KMS-11 (cell line): ENCODE measurements around the gene PLK1.
A peak's percentile ranks its signal among the peaks of the same experiment; 100 is the strongest.
"Not testable (repeated sequence)": the region's sequence is repeated elsewhere in the genome, so short reads cannot be mapped to it uniquely, and the experiment has no call there.

Experiments
- H2AFZ ChIP-seq: fragments of 200-600 bp; sonication (generic); 2 replicates; pipeline ENCODE4 v1.6.1; 2016; ENCODE audit warnings: antibody characterized with exemption, mixed run types, low read depth
- H3K27ac ChIP-seq: fragments of 200-600 bp; sonication (generic); 2 replicates; pipeline ENCODE4 v1.6.1; 2016; ENCODE audit warnings: mild to moderate bottlenecking, mixed run types
- H3K27me3 ChIP-seq: fragments of 200-600 bp; sonication (generic); 2 replicates; pipeline ENCODE4 v1.6.1; 2017; ENCODE audit warnings: mild to moderate bottlenecking, low read depth, mixed run types, moderate library complexity; ENCODE audit not compliant: insufficient read depth
- H3K36me3 ChIP-seq: fragments of 200-600 bp; sonication (generic); 2 replicates; pipeline ENCODE4 v1.6.1; 2017; ENCODE audit warnings: mild to moderate bottlenecking, mixed run types; ENCODE audit not compliant: insufficient read depth
- H3K4me1 ChIP-seq: fragments of 200-600 bp; sonication (generic); 2 replicates; pipeline ENCODE4 v1.6.1; 2016; ENCODE audit warnings: mild to moderate bottlenecking, low read depth, mixed run types; ENCODE audit not compliant: poor library complexity, severe bottlenecking
- H3K4me2 ChIP-seq: fragments of 200-600 bp; sonication (generic); 2 replicates; pipeline ENCODE4 v1.7.0; 2016; ENCODE audit warnings: mild to moderate bottlenecking, mixed run types
- H3K4me3 ChIP-seq: fragments of 200-600 bp; sonication (generic); IDR thresholded peaks from 2 replicates; pipeline ENCODE4 v1.6.1; 2017; ENCODE audit warnings: low read depth, low read length, mixed read lengths; ENCODE audit not compliant: insufficient read depth
- H3K79me2 ChIP-seq: fragments of 200-600 bp; sonication (generic); 2 replicates; pipeline ENCODE4 v1.6.1; 2016; ENCODE audit warnings: low read depth, mixed run types; ENCODE audit not compliant: insufficient read depth
- H3K9ac ChIP-seq: fragments of 200-600 bp; sonication (generic); 2 replicates; pipeline ENCODE4 v1.6.1; 2016; ENCODE audit warnings: mild to moderate bottlenecking, mixed run types
- H4K20me1 ChIP-seq: fragments of 200-600 bp; sonication (generic); 2 replicates; pipeline ENCODE4 v1.6.1; 2016; ENCODE audit warnings: mild to moderate bottlenecking, mixed run types; ENCODE audit not compliant: insufficient read depth
- CTCF ChIP-seq: fragments of 200-600 bp; sonication (generic); conservative IDR thresholded peaks from 2 replicates; pipeline ENCODE4 v1.6.1; 2017; ENCODE audit warnings: low read depth, mild to moderate bottlenecking, antibody characterized with exemption, low read length, moderate library complexity, mixed read lengths

PLK1 gene

GRCh38 chr16:23678430-23679273, at the start of gene PLK1:
Gene PLK1, plus strand, starts transcription at chr16:23678889. Its CDS starts 44 bp downstream, at chr16:23678933.
- Histone ChIP-seq H4K20me1 (0 out of 2 replicates have a peak, but pooled peaks cover 8% of the 10 kb centered on the region), H3K27me3 (no peaks in the 10 kb centered on the region), H3K36me3 (peaks cover 25% of the 10 kb centered on the region; the same call in 1 of the 2 replicates), H3K4me2 (peak within 1 kb of the TSS; percentile 61), H3K4me3 (peak within 1 kb of the TSS; percentile 65), H3K9ac (peak within 1 kb of the TSS; percentile 67), H3K4me1 (peaks cover 30% of the 10 kb centered on the region), H3K27ac (peak within 1 kb of the TSS; percentile 46), H2AFZ (peak within 1 kb of the TSS; percentile 52), H3K79me2 (peaks cover 45% of the 10 kb centered on the region)
- TF ChIP-seq CTCF, result no peak

- no peaks in the 10 kb centered on the region for H3K27me3 ChIP-seq
- no peaks in the 10 kb centered on the region for H4K20me1 ChIP-seq
- H3K4me2 ChIP-seq, result no peak overlapping the region
- H2AFZ ChIP-seq, result no peak overlapping the region
- H3K36me3 ChIP-seq, result no peaks in the 10 kb centered on the region; the same call in 1 of the 2 replicates
- no peak overlapping the region for H3K4me3 ChIP-seq
- no peaks in the 10 kb centered on the region for H3K4me1 ChIP-seq
- no peak overlapping the region for H3K9ac ChIP-seq
- no peak overlapping the region for H3K27ac ChIP-seq
- no peak for TF ChIP-seq CTCF
- no peaks in the 10 kb centered on the region for H3K79me2 ChIP-seq
Measured at GRCh38 chr16:23629516-23629915, 49.2 kb upstream of the PLK1 start.

GRCh38 chr16:23631874-23632273, 46.8 kb upstream of the PLK1 start:
- H4K20me1 ChIP-seq, H3K4me1 ChIP-seq, H3K27ac ChIP-seq, H3K79me2 ChIP-seq, H3K4me2 ChIP-seq, H3K9ac ChIP-seq, H3K4me3 ChIP-seq, H2AFZ ChIP-seq, H3K36me3 ChIP-seq, H3K27me3 ChIP-seq: not testable (repeated sequence)

GRCh38 chr16:23634461-23635036, 44.1 kb upstream of the PLK1 start:
- H3K27me3 ChIP-seq, result no peaks in the 10 kb centered on the region
- H3K79me2 ChIP-seq, result peaks cover 2% of the 10 kb centered on the region
- H3K4me1 ChIP-seq, result no peaks in the 10 kb centered on the region
- no peak for TF ChIP-seq CTCF
- H3K27ac ChIP-seq, result no peak overlapping the region
- no peak overlapping the region for H3K4me3 ChIP-seq
- no peak overlapping the region for H2AFZ ChIP-seq
- no peak overlapping the region for H3K4me2 ChIP-seq
- no peaks in the 10 kb centered on the region for H4K20me1 ChIP-seq
- no peak overlapping the region for H3K9ac ChIP-seq
- H3K36me3 ChIP-seq, result no peaks in the 10 kb centered on the region; the same call in 1 of the 2 replicates

- Histone ChIP-seq H3K9ac (no peak overlapping the region), H3K27ac (no peak overlapping the region), H3K36me3 (no peaks in the 10 kb centered on the region; the same call in 1 of the 2 replicates), H3K27me3 (no peaks in the 10 kb centered on the region), H3K4me3 (no peak overlapping the region), H3K79me2 (peaks cover 16% of the 10 kb centered on the region), H4K20me1 (no peaks in the 10 kb centered on the region), H2AFZ (no peak overlapping the region), H3K4me1 (peaks cover 7% of the 10 kb centered on the region), H3K4me2 (no peak overlapping the region)
- no peak for TF ChIP-seq CTCF
Measured at GRCh38 chr16:23635958-23636357, 42.7 kb upstream of the PLK1 start.
